IMR-90 (cell line): ENCODE measurements around the gene GPC5.

ENCODE experiments used
- CEBPB ChIP-seq: IDR thresholded peaks from 2 replicates; pipeline ENCODE4 v1.6.1; 2012; ENCODE audit warnings: low read depth, low read length, improper control_type of control experiment
- CTCF ChIP-seq: conservative IDR thresholded peaks from 2 replicates; pipeline ENCODE4 v1.5.1; 2012; ENCODE audit warnings: mild to moderate bottlenecking, low read depth, low read length, improper control_type of control experiment
- FOS ChIP-seq: fragments of 150-350 bp; IDR thresholded peaks from 2 replicates; pipeline ENCODE4 v1.6.1; 2016; ENCODE audit warnings: low read depth, low read length
- POLR2A ChIP-seq: IDR thresholded peaks from 2 replicates; pipeline ENCODE4 v1.6.1; 2012; ENCODE audit warnings: mild to moderate bottlenecking, low read depth, low read length
- RAD21 ChIP-seq: IDR thresholded peaks from 2 replicates; pipeline ENCODE4 v1.6.1; 2012; ENCODE audit warnings: low read length, improper control_type of control experiment
- SMC3 ChIP-seq: fragments of 150-350 bp; IDR thresholded peaks from 2 replicates; pipeline ENCODE4 v1.6.1; 2016; ENCODE audit warnings: low read depth, mild to moderate bottlenecking, antibody characterized with exemption, low read length, moderate library complexity

- TF ChIP-seq CTCF (no peak), RAD21 (no peak), POLR2A (no peak), SMC3 (no peak), CEBPB (no peak), FOS (no peak)
These were observed 853.3 kb downstream of the GPC5 start for GRCh38 chr13:92251671-92252210.
